Activated CD4-positive, alpha-beta memory T cell treated with anti-CD3 and anti-CD28 coated beads for 36 hours (primary cell): ENCODE measurements around the gene KCNQ5. TPM values are rescaled to one million over a fixed set of nuclear protein-coding genes. Genes with fewer than 3 reads are reported as not detected.
A peak's percentile ranks its signal among the peaks of the same experiment; 100 is the strongest.

Source experiments
- CTCF ChIA-PET: fragments of 350-600 bp; sonication (Branson Sonifier 250); formaldehyde crosslinking; loops from one replicate; lab custom pipeline; 2021; ENCODE audit warnings: antibody characterized with exemption, inconsistent platforms; lab: Charles Lee
- POLR2A ChIA-PET: fragments of 350-600 bp; sonication (Branson Sonifier 250); formaldehyde crosslinking; loops from one replicate; lab custom pipeline; 2021; ENCODE audit warnings: antibody characterized with exemption; lab: Charles Lee
- DNase-seq: peaks from one replicate; pipeline ENCODE4 v3.0.0-alpha.2; 2020
- H3K27ac Mint-ChIP-seq: one replicate; pipeline ENCODE4 v1.8.0; 2021; ENCODE audit warnings: mixed read lengths
- H3K27me3 Mint-ChIP-seq: one replicate; pipeline ENCODE4 v1.8.0; 2021; ENCODE audit warnings: mixed read lengths
- H3K36me3 Mint-ChIP-seq: one replicate; pipeline ENCODE4 v1.8.0; 2021; ENCODE audit warnings: mixed read lengths
- H3K4me1 Mint-ChIP-seq: one replicate; pipeline ENCODE4 v1.8.0; 2021; ENCODE audit warnings: low read depth, mixed read lengths
- H3K4me3 Mint-ChIP-seq: one replicate; pipeline ENCODE4 v1.8.0; 2021; ENCODE audit warnings: mild to moderate bottlenecking, mixed read lengths
- H3K9me3 Mint-ChIP-seq: one replicate; pipeline ENCODE4 v1.8.0; 2021; ENCODE audit warnings: mixed read lengths
- intact Hi-C: fragments of 100-400 bp; cut with micrococcal nuclease; formaldehyde crosslinking; loops from one replicate; pipeline ENCODE4 v1.15.1; 2023
- total RNA-seq, 2 experiments: library from RNA; stranded (reverse); gene quantifications; one replicate each; pipeline ENCODE4 v1.2.3, GENCODE V29; 2021

KCNQ5 gene
- total RNA-seq, 2 experiments from 2014 or later = 4.5 to 5.2 TPM

DNA sequence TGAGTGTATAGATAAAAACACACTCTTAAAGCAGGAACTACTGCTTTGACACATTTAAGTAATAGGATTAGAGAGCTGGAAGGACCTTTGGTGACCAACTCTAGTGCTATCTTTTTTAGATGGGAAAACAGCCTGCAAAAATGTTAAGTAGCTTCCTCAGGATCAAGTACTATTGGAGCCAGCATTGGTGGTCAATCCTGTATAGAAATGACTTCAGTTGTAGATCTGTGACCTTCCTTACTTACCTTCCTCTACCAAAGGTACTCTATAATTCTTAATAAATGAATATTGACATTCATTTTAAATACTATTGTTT, 18.7 kb downstream of the KCNQ5 start:
- H3K27me3 Mint-ChIP-seq = no peaks in the 10 kb centered on the region
- no peak overlapping the region for H3K4me3 Mint-ChIP-seq
- no peaks in the 10 kb centered on the region for H3K36me3 Mint-ChIP-seq
- no peaks in the 10 kb centered on the region for H3K9me3 Mint-ChIP-seq
- no peak for DNase-seq
- H3K27ac Mint-ChIP-seq = no peak overlapping the region
- CTCF ChIA-PET = interaction anchor here (1.5 kb wide), 1 partner anchor 24 kb away, joined by 4 read pairs; no protein-coding TSS in a partner anchor
- intact Hi-C loops = no loop called here
- POLR2A ChIA-PET = no interaction called here
- no peaks in the 10 kb centered on the region for H3K4me1 Mint-ChIP-seq

GRCh38 chr6:72642435-72642834, 20.6 kb downstream of the KCNQ5 start:
- Mint-ChIP-seq H3K4me3 (no peak overlapping the region), H3K4me1 (no peaks in the 10 kb centered on the region), H3K9me3 (no peaks in the 10 kb centered on the region), H3K36me3 (no peaks in the 10 kb centered on the region), H3K27me3 (no peaks in the 10 kb centered on the region), H3K27ac (no peak overlapping the region)
- no peak for DNase-seq
- intact Hi-C loops = no loop called here
- ChIA-PET POLR2A (no interaction called here), CTCF (interaction anchor here (1.3 kb wide), 1 partner anchor 26 kb away, joined by 3 read pairs; no protein-coding TSS in a partner anchor)

GRCh38 chr6:72643214-72643613, 21.4 kb downstream of the KCNQ5 start:
- no peak for DNase-seq
- Mint-ChIP-seq H3K27ac (no peak overlapping the region), H3K9me3 (no peaks in the 10 kb centered on the region), H3K27me3 (no peaks in the 10 kb centered on the region), H3K4me3 (no peak overlapping the region), H3K36me3 (no peaks in the 10 kb centered on the region), H3K4me1 (no peaks in the 10 kb centered on the region)
- ChIA-PET POLR2A (no interaction called here), CTCF (no interaction called here)
- intact Hi-C loops = no loop called here

DNA sequence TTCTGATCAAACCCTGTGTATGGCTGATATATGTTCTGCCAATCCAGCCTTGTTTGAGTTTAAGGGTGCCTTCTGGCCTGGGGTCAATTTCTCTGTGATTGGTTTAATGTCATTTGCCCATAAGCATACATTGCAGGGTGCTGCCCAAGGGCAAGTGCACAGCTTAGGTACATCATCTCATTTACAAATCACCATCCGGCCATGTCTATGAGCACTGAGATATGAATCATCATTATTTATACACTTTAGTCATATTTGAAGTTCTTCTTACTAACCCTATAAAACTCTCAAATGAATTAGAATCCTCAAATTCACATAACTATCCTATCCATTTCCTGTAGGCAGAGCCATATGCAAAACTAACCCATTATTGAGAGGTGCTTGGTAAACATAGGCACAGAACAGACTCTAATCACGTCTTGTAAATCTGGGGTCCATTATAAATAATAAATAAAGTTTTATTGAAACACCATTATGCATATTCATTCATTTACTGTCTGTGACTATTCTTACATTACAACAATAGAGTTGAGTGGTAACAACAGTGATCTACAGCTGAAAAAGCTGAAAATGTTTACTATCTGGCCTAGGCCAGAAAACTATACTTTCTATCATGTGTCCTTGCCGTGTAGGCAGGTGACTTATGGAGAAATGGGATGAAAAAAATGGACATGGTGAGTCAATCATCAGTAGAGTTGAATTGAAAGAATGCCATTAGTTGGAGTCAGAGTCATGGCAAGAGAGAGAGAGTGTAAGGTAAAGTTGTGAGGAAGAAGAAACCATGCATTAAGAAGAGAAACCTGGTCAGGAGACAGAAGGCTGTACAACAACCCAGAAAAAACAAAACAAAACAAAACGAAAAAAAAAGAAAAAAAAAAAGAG, 25.0 kb downstream of the KCNQ5 start:
- intact Hi-C loops = no loop called here
- Mint-ChIP-seq H3K27me3 (no peaks in the 10 kb centered on the region), H3K27ac (no peak overlapping the region), H3K36me3 (no peaks in the 10 kb centered on the region), H3K4me1 (peaks cover 30% of the 10 kb centered on the region), H3K4me3 (no peak overlapping the region), H3K9me3 (no peaks in the 10 kb centered on the region)
- ChIA-PET POLR2A (no interaction called here), CTCF (interaction anchor here (1.3 kb wide), 1 partner anchor 30 kb away, joined by 4 read pairs; no protein-coding TSS in a partner anchor)
- DNase-seq = no peak

DNA sequence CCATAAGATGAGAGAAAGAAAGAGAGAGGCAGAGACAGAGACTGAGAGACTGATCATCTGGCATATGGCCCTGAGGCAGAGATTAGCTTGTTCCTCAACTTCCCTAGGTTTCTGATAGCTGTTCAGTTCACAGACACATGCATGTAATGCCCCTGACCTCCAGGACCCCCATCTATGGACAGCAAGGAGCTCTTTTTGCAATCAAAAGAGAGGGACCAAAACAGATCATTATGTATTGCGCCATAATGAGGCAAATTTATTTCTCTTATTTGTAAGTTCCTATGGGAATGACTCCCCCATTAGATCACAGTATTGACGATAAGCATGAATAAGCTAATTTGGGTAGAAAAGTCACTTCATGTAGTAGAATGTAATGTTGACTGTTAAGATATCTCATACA, 25.6 kb downstream of the KCNQ5 start:
- no peak for DNase-seq
- Mint-ChIP-seq H3K36me3 (no peaks in the 10 kb centered on the region), H3K4me1 (peaks cover 33% of the 10 kb centered on the region), H3K4me3 (no peak overlapping the region), H3K27ac (no peak overlapping the region), H3K27me3 (no peaks in the 10 kb centered on the region), H3K9me3 (no peaks in the 10 kb centered on the region)
- CTCF ChIA-PET = interaction anchor here (1.3 kb wide), 1 partner anchor 31 kb away, joined by 4 read pairs; no protein-coding TSS in a partner anchor
- POLR2A ChIA-PET = no interaction called here
- intact Hi-C loops = no loop called here

DNA sequence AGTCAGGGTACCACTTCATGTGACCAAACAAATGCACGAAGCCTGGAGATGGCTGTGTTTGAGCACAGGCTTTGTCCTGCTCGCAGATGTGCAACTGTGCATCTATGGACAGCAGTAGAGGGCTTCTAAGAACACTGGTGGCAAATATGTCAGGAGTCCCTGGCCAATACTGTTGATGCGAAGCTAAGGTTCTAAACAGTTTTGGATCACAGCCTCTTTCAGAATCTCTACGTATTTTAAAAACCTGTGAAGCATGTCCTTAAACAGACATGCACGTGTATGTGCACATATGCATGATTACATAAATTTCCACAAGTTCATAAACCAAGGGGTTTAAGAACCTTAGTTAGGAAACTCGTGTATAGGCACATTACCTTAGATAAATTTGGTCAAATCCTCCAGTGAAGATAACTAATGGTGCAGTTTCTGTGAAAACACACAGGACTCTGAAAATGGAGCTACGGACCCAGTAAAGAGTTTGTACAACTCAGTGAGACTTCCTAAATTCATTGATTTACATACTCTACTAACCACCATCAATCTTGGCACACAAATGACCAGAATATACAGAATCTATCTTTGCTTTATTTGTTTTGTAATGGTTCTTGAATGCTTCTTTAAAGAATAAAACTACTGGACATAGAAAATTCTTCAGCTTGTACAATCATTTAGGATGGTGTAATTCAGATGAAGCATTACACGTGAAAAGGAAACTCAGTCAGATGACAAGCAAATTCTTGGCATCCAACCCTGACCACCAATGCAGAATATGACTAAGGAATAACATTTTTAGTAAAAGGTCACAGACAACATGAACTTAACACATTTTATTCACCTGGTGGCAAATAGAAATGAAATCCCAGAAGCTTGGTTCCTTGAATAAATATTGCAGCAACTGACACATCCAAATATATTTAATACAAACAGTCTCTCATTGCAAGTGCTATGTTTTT, 27.4 kb downstream of the KCNQ5 start:
- Mint-ChIP-seq H3K27me3 (no peaks in the 10 kb centered on the region), H3K9me3 (no peaks in the 10 kb centered on the region), H3K36me3 (no peaks in the 10 kb centered on the region), H3K4me1 (peaks cover 34% of the 10 kb centered on the region), H3K27ac (peak overlapping the region; percentile 47), H3K4me3 (no peak overlapping the region)
- POLR2A ChIA-PET = interaction anchor here (1.0 to 1.9 kb wide), 2 partner anchors 23 to 28 kb away, joined by 3 to 27 read pairs; partner anchors contain the start of gene KCNQ5
- DNase-seq = peak; percentile 31
- intact Hi-C loops = loop anchor here (1.0 kb wide), 3 partner anchors 23 to 177 kb away; no protein-coding TSS in a partner anchor
- CTCF ChIA-PET = interaction anchor here (0.7 to 3.0 kb wide), 5 partner anchors 26 to 423 kb away, joined by 3 to 17 read pairs (median 4); no protein-coding TSS in a partner anchor

GRCh38 chr6:72650081-72650745, 28.3 kb downstream of the KCNQ5 start:
- Mint-ChIP-seq H3K27ac (no peak overlapping the region), H3K9me3 (no peaks in the 10 kb centered on the region), H3K36me3 (no peaks in the 10 kb centered on the region), H3K4me3 (no peak overlapping the region), H3K27me3 (no peaks in the 10 kb centered on the region), H3K4me1 (peaks cover 34% of the 10 kb centered on the region)
- ChIA-PET CTCF (interaction anchor here (0.9 to 3.0 kb wide), 4 partner anchors 30 to 422 kb away, joined by 3 to 17 read pairs (median 4); no protein-coding TSS in a partner anchor), POLR2A (interaction anchor here (1.0 to 1.9 kb wide), 2 partner anchors 24 to 29 kb away, joined by 3 to 27 read pairs; partner anchors contain the start of gene KCNQ5)
- DNase-seq = no peak
- intact Hi-C loops = no loop called here

GRCh38 chr6:72651174-72651573, 29.3 kb downstream of the KCNQ5 start:
- Mint-ChIP-seq H3K27me3 (no peaks in the 10 kb centered on the region), H3K27ac (no peak overlapping the region), H3K9me3 (no peaks in the 10 kb centered on the region), H3K36me3 (no peaks in the 10 kb centered on the region), H3K4me1 (peaks cover 34% of the 10 kb centered on the region), H3K4me3 (no peak overlapping the region)
- ChIA-PET POLR2A (no interaction called here), CTCF (interaction anchor here (3.0 kb wide), 1 partner anchor 35 kb away, joined by 17 read pairs; no protein-coding TSS in a partner anchor)
- intact Hi-C loops = no loop called here
- no peak for DNase-seq

- ChIA-PET CTCF (interaction anchor here (0.6 to 3.0 kb wide), 2 partner anchors 36 to 251 kb away, joined by 3 to 17 read pairs; no protein-coding TSS in a partner anchor), POLR2A (no interaction called here)
- Mint-ChIP-seq H3K4me3 (no peak overlapping the region), H3K27ac (no peak overlapping the region), H3K27me3 (no peaks in the 10 kb centered on the region), H3K4me1 (peaks cover 34% of the 10 kb centered on the region), H3K36me3 (no peaks in the 10 kb centered on the region), H3K9me3 (no peaks in the 10 kb centered on the region)
- DNase-seq = no peak
- intact Hi-C loops = no loop called here
Observed at GRCh38 chr6:72651967-72652956, 30.4 kb downstream of the KCNQ5 start.

- Mint-ChIP-seq H3K36me3 (no peaks in the 10 kb centered on the region), H3K4me1 (peaks cover 34% of the 10 kb centered on the region), H3K9me3 (no peaks in the 10 kb centered on the region), H3K27ac (no peak overlapping the region), H3K27me3 (no peaks in the 10 kb centered on the region), H3K4me3 (no peak overlapping the region)
- CTCF ChIA-PET = interaction anchor here (0.6 kb wide), 1 partner anchor 252 kb away, joined by 3 read pairs; no protein-coding TSS in a partner anchor
- intact Hi-C loops = no loop called here
- POLR2A ChIA-PET = no interaction called here
- DNase-seq = no peak
Observed at GRCh38 chr6:72653026-72653425, 31.2 kb downstream of the KCNQ5 start.
